B cell (primary cell): Measurements from ENCODE around the gene ZNF287. TPM values are rescaled to one million over a fixed set of nuclear protein-coding genes. Genes with fewer than 3 reads are reported as not detected.

Source experiments
- ATAC-seq: fragments of 200-7000 bp; cut with Tn5 transposase; one replicate; pipeline ENCODE4 v1.10.0; 2021; ENCODE audit warnings: low read depth, mild to moderate bottlenecking, moderate number of reproducible peaks, moderate library complexity
- CTCF ChIA-PET: fragments of 350-600 bp; sonication (Branson Sonifier 250); formaldehyde crosslinking; loops from one replicate; lab custom pipeline; 2021; ENCODE audit warnings: antibody characterized with exemption, inconsistent platforms; lab: Charles Lee
- POLR2A ChIA-PET: fragments of 350-600 bp; sonication (Branson Sonifier 250); formaldehyde crosslinking; loops from one replicate; lab custom pipeline; 2021; ENCODE audit warnings: antibody characterized with exemption; lab: Charles Lee
- DNase-seq: peaks from one replicate; pipeline ENCODE4 v3.0.0; 2013
- H2AFZ ChIP-seq: 2 replicates; pipeline ENCODE4 v1.6.1; 2012; ENCODE audit warnings: mild to moderate bottlenecking, low read depth, low read length; ENCODE audit not compliant: insufficient read depth, poor library complexity, severe bottlenecking
- H3K27ac ChIP-seq, 2 donors: 1 replicate in 1 of 2; 2 replicates in 1 of 2; pipeline ENCODE4 v1.5.1; 2012 to 2013; ENCODE audit warnings: low read length in 2 of 2, mild to moderate bottlenecking in 2 of 2, moderate library complexity in 1 of 2
- H3K27me3 ChIP-seq, 4 experiments: fragments of 200-600 bp in 1 of 4; sonication (generic) in 1 of 4; replicated peaks in 1 of 4; 1 replicate in 2 of 4; 2 replicates in 2 of 4; pipeline versions ENCODE4 v1.6.1 to v1.7.0; 2013 to 2016; ENCODE audit warnings: low read length in 3 of 4, mild to moderate bottlenecking in 2 of 4, mixed read lengths in 1 of 4, moderate library complexity in 1 of 4; ENCODE audit not compliant: insufficient read depth in 4 of 4, control insufficient read depth in 3 of 4; ENCODE audit errors: control extremely low read depth in 1 of 4
- H3K36me3 ChIP-seq, 2 experiments: replicated peaks in 1 of 2; 1 replicate in 1 of 2; 2 replicates in 1 of 2; pipeline versions ENCODE4 v1.6.1 to v1.7.1; 2013; ENCODE audit warnings: low read length in 1 of 2; ENCODE audit not compliant: insufficient read depth in 2 of 2, control insufficient read depth in 1 of 2; ENCODE audit errors: control extremely low read depth in 1 of 2, extremely low read depth in 1 of 2
- H3K4me1 ChIP-seq, 2 donors: fragments of 200-600 bp in 1 of 2; sonication (generic) in 1 of 2; 1 replicate in 1 of 2; 2 replicates in 1 of 2; pipeline versions ENCODE4 v1.5.1 to v1.6.1; 2013 to 2017; ENCODE audit warnings: low read length in 2 of 2; ENCODE audit not compliant: control insufficient read depth in 2 of 2, insufficient read depth in 2 of 2
- H3K4me2 ChIP-seq: replicated peaks from 2 replicates; pipeline ENCODE3; 2012; ENCODE audit warnings: mild to moderate bottlenecking, low read depth, low read length; ENCODE audit not compliant: poor library complexity, severe bottlenecking
- H3K4me3 ChIP-seq, 5 experiments: fragments of 200-600 bp in 1 of 5; sonication (generic) in 1 of 5; 1 replicate in 3 of 5; 2 replicates in 2 of 5; pipeline versions ENCODE4 v1.5.1 to v1.7.0; 2011 to 2016; ENCODE audit warnings: low read length in 4 of 5, mild to moderate bottlenecking in 4 of 5, low read depth in 2 of 5, control low read depth in 1 of 5, moderate library complexity in 1 of 5; ENCODE audit not compliant: insufficient read depth in 1 of 5; ENCODE audit errors: control extremely low read depth in 1 of 5, extremely low read depth in 1 of 5
- H3K79me2 ChIP-seq: fragments of 200-600 bp; sonication (generic); one replicate; pipeline ENCODE4 v1.6.0; 2016; ENCODE audit warnings: low read length; ENCODE audit not compliant: control insufficient read depth, insufficient read depth
- H3K9ac ChIP-seq: fragments of 200-600 bp; sonication (generic); 2 replicates; pipeline ENCODE4 v1.6.1; 2017; ENCODE audit warnings: mild to moderate bottlenecking, low read length, moderate library complexity
- H3K9me3 ChIP-seq, 3 donors: one replicate each; pipeline versions ENCODE4 v1.6.1 to v1.7.1; 2013; ENCODE audit warnings: low read length in 2 of 3; ENCODE audit not compliant: control insufficient read depth in 2 of 3, insufficient read depth in 1 of 3; ENCODE audit errors: control extremely low read depth in 1 of 3
- H4K20me1 ChIP-seq: 2 replicates; pipeline ENCODE4 v1.6.0; 2012; ENCODE audit warnings: mild to moderate bottlenecking, low read length; ENCODE audit not compliant: insufficient read depth, control insufficient read depth, poor library complexity, severe bottlenecking
- H3K27ac Mint-ChIP-seq: one replicate; pipeline ENCODE4 v1.8.0; 2021; ENCODE audit warnings: mixed read lengths
- H3K27me3 Mint-ChIP-seq: one replicate; pipeline ENCODE4 v1.8.0; 2021; ENCODE audit warnings: mixed read lengths
- H3K4me1 Mint-ChIP-seq: one replicate; pipeline ENCODE4 v1.8.0; 2021; ENCODE audit warnings: mixed read lengths
- H3K4me3 Mint-ChIP-seq: one replicate; pipeline ENCODE4 v1.8.0; 2021; ENCODE audit warnings: mixed read lengths
- H3K9me3 Mint-ChIP-seq: one replicate; pipeline ENCODE4 v1.8.0; 2022; ENCODE audit warnings: mixed read lengths; ENCODE audit not compliant: insufficient read depth
- EZH2 ChIP-seq: IDR thresholded peaks from 2 replicates; pipeline ENCODE4 v1.6.1; 2012; ENCODE audit warnings: borderline replicate concordance, low read depth, mild to moderate bottlenecking, moderate library complexity, low read length; ENCODE audit not compliant: insufficient read depth, poor library complexity, severe bottlenecking
- WGBS: methylation state at CpG from one replicate; pipeline ENCODE4 v1.1.5; 2013; ENCODE audit warnings: missing lambda C conversion rate; ENCODE audit not compliant: insufficient coverage; 5-methylcytosine and 5-hydroxymethylcytosine counted together
- intact Hi-C: fragments of 100-400 bp; cut with micrococcal nuclease; formaldehyde crosslinking; loops from one replicate; pipeline ENCODE4 v1.10.0; 2022
- polyA plus RNA-seq: library from polyadenylated mRNA; depleted of rRNA; stranded (reverse); fragments of >200 nt; gene quantifications from 2 replicates; pipeline ENCODE4 v1.2.3, GENCODE V29; 2012
- total RNA-seq, 2 donors: library from RNA; stranded (reverse); fragments of 120-200 nt in 1 of 2; gene quantifications; 1 replicate in 1 of 2; 2 replicates in 1 of 2; pipeline versions ENCODE4 v1.2.3 to v1.2.4, GENCODE V29; 2013 to 2022
- TF ChIP-seq, protein P1 (sequence below): fragments of 200-600 bp; IDR thresholded peaks from one replicate; pipeline ENCODE4 v1.8.0; 2022; ENCODE audit warnings: antibody characterized with exemption, mild to moderate bottlenecking

ZNF287 gene
- total and polyA plus RNA-seq, 2 donors (not counting 1 experiment from before 2014, with no cell fraction given) = 4.2 to 19.3 TPM

DNA sequence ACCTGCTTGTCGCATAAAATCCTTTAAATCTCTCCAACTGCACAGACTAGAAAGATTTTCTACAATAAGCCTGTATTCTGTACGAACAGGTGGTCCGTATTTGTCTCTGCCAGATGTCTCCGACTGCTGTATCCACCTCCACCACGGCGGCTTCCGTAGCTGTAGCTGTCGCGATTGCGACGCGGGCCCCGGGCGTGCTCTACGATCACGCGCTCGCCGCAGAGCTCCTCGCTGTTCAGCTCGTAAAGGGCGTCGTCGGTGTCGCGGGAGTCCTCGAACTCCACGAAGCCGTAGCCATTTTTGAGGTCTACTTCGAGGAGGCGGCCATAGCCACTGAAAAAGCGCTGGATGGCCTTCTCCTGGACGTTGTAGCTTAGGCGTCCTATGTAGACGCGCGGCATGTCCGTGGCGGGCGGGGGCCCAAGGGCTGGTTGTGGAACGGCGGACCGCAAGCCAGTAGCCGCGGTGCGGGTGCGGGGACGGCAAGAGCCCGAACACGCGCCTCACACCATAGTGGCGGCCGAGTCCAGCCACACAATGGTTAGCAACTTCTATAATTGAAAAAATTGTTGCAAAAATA lies 48.6 kb upstream of the ZNF287 start:
- H3K4me1 Mint-ChIP-seq = no peaks in the 10 kb centered on the region
- Histone ChIP-seq H4K20me1 (no peaks in the 10 kb centered on the region), H3K4me2 (no peak overlapping the region), H3K4me3 (no peak overlapping the region), H3K4me1 (no peaks in the 10 kb centered on the region), H3K36me3 (peaks cover 0 to 3% of the 10 kb centered on the region in 2 experiments), H3K9ac (no peak overlapping the region), H3K9me3 (peaks cover 15 to 52% (median 35%) of the 10 kb centered on the region in 3 donors), H3K79me2 (no peaks in the 10 kb centered on the region), H3K27me3 (no peaks in the 10 kb centered on the region), H2AFZ (no peak overlapping the region), H3K27ac (no peak overlapping the region)
- DNase-seq (no peak), ATAC-seq (no peak)
- H3K27ac Mint-ChIP-seq = no peak overlapping the region
- TF ChIP-seq, protein P1, sequence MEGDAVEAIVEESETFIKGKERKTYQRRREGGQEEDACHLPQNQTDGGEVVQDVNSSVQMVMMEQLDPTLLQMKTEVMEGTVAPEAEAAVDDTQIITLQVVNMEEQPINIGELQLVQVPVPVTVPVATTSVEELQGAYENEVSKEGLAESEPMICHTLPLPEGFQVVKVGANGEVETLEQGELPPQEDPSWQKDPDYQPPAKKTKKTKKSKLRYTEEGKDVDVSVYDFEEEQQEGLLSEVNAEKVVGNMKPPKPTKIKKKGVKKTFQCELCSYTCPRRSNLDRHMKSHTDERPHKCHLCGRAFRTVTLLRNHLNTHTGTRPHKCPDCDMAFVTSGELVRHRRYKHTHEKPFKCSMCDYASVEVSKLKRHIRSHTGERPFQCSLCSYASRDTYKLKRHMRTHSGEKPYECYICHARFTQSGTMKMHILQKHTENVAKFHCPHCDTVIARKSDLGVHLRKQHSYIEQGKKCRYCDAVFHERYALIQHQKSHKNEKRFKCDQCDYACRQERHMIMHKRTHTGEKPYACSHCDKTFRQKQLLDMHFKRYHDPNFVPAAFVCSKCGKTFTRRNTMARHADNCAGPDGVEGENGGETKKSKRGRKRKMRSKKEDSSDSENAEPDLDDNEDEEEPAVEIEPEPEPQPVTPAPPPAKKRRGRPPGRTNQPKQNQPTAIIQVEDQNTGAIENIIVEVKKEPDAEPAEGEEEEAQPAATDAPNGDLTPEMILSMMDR = no peak
- TF ChIP-seq EZH2 = no peak
- ChIA-PET POLR2A (no interaction called here), CTCF (interaction anchor here (0.5 kb wide), 1 partner anchor 250 kb away, joined by 5 read pairs; no protein-coding TSS in a partner anchor)
- no peak overlapping the region for H3K4me3 Mint-ChIP-seq
- H3K9me3 Mint-ChIP-seq = peaks cover 25% of the 10 kb centered on the region
- intact Hi-C loops = no loop called here
- 93% methylated on average over 47 of the region's 53 CpGs for WGBS
- H3K27me3 Mint-ChIP-seq = no peaks in the 10 kb centered on the region

DNA sequence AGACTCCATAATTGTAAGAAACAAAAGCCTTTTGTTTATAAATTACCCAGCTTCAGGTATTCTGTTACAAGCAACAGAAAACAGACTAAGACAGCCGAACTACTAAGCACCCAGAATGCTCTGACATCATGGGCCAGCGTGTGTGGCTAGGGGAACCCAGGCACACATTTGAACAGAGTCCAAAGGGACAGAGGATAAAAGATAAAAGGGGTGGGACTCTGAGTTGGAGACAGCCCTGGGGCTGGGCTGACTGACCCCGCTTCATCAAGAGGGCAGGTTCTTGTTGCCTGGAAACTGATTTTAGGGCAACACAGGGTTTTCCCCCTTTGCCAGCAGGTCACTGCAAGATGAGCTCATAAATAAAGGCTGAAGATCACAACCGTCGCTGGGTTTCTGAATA lies 30.5 kb upstream of the ZNF287 start:
- CTCF ChIA-PET = no interaction called here
- intact Hi-C loops = no loop called here
- H3K4me3 Mint-ChIP-seq = no peak overlapping the region

More for the DNA sequence above, 30.5 kb upstream of the ZNF287 start:
- no peaks in the 10 kb centered on the region for H3K36me3 ChIP-seq
- Mint-ChIP-seq H3K9me3 (peaks cover 6% of the 10 kb centered on the region), H3K27me3 (peaks cover 13% of the 10 kb centered on the region), H3K4me1 (no peaks in the 10 kb centered on the region), H3K27ac (no peak overlapping the region)
- DNase-seq (no peak), ATAC-seq (no peak)
- H3K4me3 ChIP-seq = no peak overlapping the region
- 93% methylated on average over 4 of the region's 5 CpGs for WGBS
- H3K4me1 ChIP-seq = no peaks in the 10 kb centered on the region
- no peak overlapping the region for H3K9ac ChIP-seq
- peaks cover 0 to 4% (median 0%) of the 10 kb centered on the region in 4 experiments for H3K27me3 ChIP-seq
- H3K9me3 ChIP-seq = peaks cover 0 to 19% (median 3%) of the 10 kb centered on the region in 3 donors
- no peaks in the 10 kb centered on the region for H3K79me2 ChIP-seq
- H4K20me1 ChIP-seq = no peaks in the 10 kb centered on the region
- no peak overlapping the region for H3K27ac ChIP-seq
- POLR2A ChIA-PET = no interaction called here
- H2AFZ ChIP-seq = no peak overlapping the region
- H3K4me2 ChIP-seq = no peak overlapping the region
- TF ChIP-seq, protein P1 = no peak
- TF ChIP-seq EZH2 = no peak
